ENCODE measurements around the gene PARP8. TPM values are rescaled to one million over a fixed set of nuclear protein-coding genes. Genes with fewer than 3 reads are reported as not detected.
"Not testable (repeated sequence)": the region's sequence is repeated elsewhere in the genome, so short reads cannot be mapped to it uniquely, and the experiment has no call there.

Gene PARP8
- total and polyA plus RNA-seq, 3 experiments from 2014 or later: 55.4 to 142 (median 58.4) TPM

DNA sequence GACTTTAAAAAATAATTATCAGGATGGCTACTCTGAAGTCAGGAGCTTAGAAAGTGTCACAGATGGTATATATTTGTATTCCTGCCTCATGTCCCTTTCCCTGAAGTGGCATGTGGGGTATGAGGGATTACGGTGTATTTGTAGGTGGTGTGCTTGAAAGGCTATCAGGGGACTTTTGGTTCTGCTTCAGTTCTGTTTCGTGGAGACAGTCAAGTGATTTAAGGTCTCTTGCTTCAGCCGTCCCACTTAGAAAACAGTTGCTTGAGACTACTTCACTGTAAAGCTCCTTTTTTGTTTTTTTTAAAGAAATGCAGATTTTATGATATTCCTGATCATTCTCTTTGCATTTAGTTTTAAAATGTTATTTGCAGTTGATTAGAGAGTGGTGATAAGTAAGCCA is 18.3 kb downstream of the PARP8 start:
- H3K4me1 ChIP-seq (ENCODE audit: insufficient read depth, low read length): peaks cover 40% of the 10 kb centered on the region
- H3K27me3 Mint-ChIP-seq: no peaks in the 10 kb centered on the region
- ChIA-PET POLR2A (no interaction called here), CTCF (no interaction called here)
- H3K27me3 ChIP-seq (ENCODE audit: insufficient read depth, low read length, poor library complexity, severe bottlenecking): no peaks in the 10 kb centered on the region
- peak overlapping the region in 6 of 8 donors; percentile 27 to 70 (median 47) for H3K27ac Mint-ChIP-seq
- H3K4me1 Mint-ChIP-seq: peaks cover 10 to 84% (median 11%) of the 10 kb centered on the region in 3 donors
- no peak overlapping the region for H3K27ac ChIP-seq (ENCODE audit: low read depth, low read length)
- H3K4me3 Mint-ChIP-seq: peak overlapping the region in 1 of 7 donors; percentile 66
- DNase-seq: no peak
- no peak overlapping the region for H3K4me3 ChIP-seq (ENCODE audit: low read length)
- H3K36me3 ChIP-seq (ENCODE audit: insufficient read depth, low read length): peaks cover 8% of the 10 kb centered on the region
- peaks cover 0 to 10% (median 3%) of the 10 kb centered on the region in 5 donors for H3K9me3 Mint-ChIP-seq
- H3K36me3 Mint-ChIP-seq: peaks cover 27 to 66% (median 36%) of the 10 kb centered on the region in 3 donors
- H3K9me3 ChIP-seq (ENCODE audit: low read length): no peaks in the 10 kb centered on the region

DNA sequence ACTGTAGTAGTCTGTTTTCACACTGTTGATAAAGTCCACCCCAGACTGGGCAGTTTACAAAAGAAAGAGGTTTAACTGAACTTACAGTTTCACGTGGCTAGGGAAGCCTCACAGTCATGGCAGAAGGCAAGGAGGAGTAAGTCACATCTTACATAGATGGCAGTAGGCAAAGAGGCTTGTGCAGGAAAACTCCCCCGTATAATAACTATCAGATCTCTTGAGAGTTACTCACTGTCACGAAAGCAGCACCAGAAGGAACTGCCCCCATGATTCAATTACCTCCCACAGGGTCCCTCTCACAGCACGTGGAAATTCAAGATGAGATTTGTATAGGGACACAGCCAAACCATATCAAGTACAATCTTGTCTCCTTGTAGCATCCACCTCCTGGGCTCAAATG is 21.1 kb downstream of the PARP8 start:
- Mint-ChIP-seq H3K27ac (peak overlapping the region; percentile 57 to 93 (median 78)), H3K9me3 (peaks cover 0 to 10% (median 3%) of the 10 kb centered on the region in 5 donors), H3K4me3 (peak overlapping the region; percentile 3 to 73 (median 35)), H3K36me3 (peaks cover 31 to 48% (median 32%) of the 10 kb centered on the region in 3 donors), H3K27me3 (no peaks in the 10 kb centered on the region), H3K4me1 (peaks cover 0 to 62% (median 0%) of the 10 kb centered on the region in 3 donors)
- no peaks in the 10 kb centered on the region for H3K9me3 ChIP-seq (ENCODE audit: low read length)
- no peak overlapping the region for H3K27ac ChIP-seq (ENCODE audit: low read depth, low read length)
- ChIA-PET CTCF (no interaction called here), POLR2A (no interaction called here)
- H3K36me3 ChIP-seq (ENCODE audit: insufficient read depth, low read length): peaks cover 12% of the 10 kb centered on the region
- H3K27me3 ChIP-seq (ENCODE audit: insufficient read depth, low read length, poor library complexity, severe bottlenecking): no peaks in the 10 kb centered on the region
- DNase-seq: no peak
- no peak overlapping the region for H3K4me3 ChIP-seq (ENCODE audit: low read length)
- peaks cover 44% of the 10 kb centered on the region for H3K4me1 ChIP-seq (ENCODE audit: insufficient read depth, low read length)

DNA sequence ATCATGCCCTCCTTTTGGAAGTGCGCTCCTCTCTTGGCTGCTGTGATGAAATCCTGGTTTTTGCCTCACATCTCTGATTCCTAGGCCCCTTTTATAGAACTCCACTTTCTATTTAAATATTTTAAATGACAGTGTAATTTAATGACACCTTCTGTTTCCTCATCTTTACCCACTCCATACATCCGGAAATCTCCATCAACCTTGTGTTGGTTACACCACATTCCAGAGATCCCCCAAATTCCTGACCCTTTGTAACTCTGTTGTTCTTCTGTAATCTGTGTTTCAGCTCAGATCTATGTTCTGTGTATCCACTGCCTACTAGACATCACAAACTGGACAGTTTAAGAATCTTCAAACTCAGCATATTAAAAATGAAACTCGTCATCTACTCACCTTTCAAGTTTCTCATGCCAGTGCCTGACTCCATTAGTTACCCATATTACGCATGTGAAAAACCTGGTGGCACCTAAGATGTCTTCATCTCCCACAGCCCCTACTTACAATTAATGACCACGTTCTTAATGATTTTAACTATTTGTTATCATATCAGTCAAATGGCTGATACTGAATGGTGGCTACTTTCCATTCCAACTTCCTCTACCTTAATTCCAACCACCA is 25.1 kb downstream of the PARP8 start:
- Histone ChIP-seq H3K36me3 (ENCODE audit: insufficient read depth, low read length) (peaks cover 16% of the 10 kb centered on the region), H3K27me3 (ENCODE audit: insufficient read depth, low read length, poor library complexity, severe bottlenecking) (no peaks in the 10 kb centered on the region), H3K27ac (ENCODE audit: low read depth, low read length) (no peak overlapping the region), H3K4me3 (ENCODE audit: low read length) (no peak overlapping the region), H3K4me1 (ENCODE audit: insufficient read depth, low read length) (peaks cover 67% of the 10 kb centered on the region), H3K9me3 (ENCODE audit: low read length) (no peaks in the 10 kb centered on the region)
- no peak for DNase-seq
- H3K9me3 Mint-ChIP-seq: no peaks in the 10 kb centered on the region
- H3K4me1 Mint-ChIP-seq: peaks cover 25 to 60% (median 28%) of the 10 kb centered on the region in 3 donors
- H3K4me3 Mint-ChIP-seq: no peak overlapping the region
- POLR2A ChIA-PET: no interaction called here
- peaks cover 14 to 38% (median 18%) of the 10 kb centered on the region in 3 donors for H3K36me3 Mint-ChIP-seq
- CTCF ChIA-PET: no interaction called here
- H3K27ac Mint-ChIP-seq: no peak overlapping the region
- H3K27me3 Mint-ChIP-seq: no peaks in the 10 kb centered on the region

DNA sequence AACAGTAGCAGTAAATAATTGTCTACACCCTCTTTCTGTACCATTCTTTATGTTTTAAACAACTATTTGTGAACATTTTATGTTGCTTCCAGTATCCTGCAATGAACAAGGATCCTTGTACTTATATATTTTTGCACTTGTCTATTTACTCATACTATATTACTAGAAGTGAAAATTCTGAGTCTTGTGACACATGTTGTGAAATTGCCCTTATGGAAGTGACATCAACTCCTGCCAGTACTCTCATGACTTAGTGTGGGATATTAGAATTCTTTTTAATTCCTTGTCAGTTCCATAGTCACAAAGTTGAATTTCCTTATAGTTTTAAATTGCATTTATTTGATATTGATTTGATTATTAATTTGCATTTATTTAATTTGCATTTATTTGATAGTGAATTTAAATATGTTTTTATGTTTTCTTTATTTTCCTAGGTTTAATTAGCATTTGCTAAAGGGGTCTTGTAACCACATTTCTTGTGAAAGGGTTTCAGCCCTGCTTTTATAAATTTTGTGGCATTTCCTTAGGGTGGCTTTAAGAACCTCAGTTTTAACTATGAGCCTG is 27.7 kb downstream of the PARP8 start:
- ChIA-PET CTCF (no interaction called here), POLR2A (no interaction called here)
- Histone ChIP-seq H3K36me3 (ENCODE audit: insufficient read depth, low read length) (peaks cover 14% of the 10 kb centered on the region), H3K4me1 (ENCODE audit: insufficient read depth, low read length) (peaks cover 61% of the 10 kb centered on the region), H3K27ac (ENCODE audit: low read depth, low read length) (no peak overlapping the region), H3K4me3 (ENCODE audit: low read length) (no peak overlapping the region), H3K9me3 (ENCODE audit: low read length) (no peaks in the 10 kb centered on the region), H3K27me3 (ENCODE audit: insufficient read depth, low read length, poor library complexity, severe bottlenecking) (no peaks in the 10 kb centered on the region)
- Mint-ChIP-seq H3K4me1 (peaks cover 50 to 60% (median 53%) of the 10 kb centered on the region in 3 donors), H3K27ac (peak overlapping the region in 7 of 8 donors; percentile 53 to 86 (median 77)), H3K4me3 (peak overlapping the region in 5 of 7 donors; percentile 38 to 57 (median 57)), H3K9me3 (no peaks in the 10 kb centered on the region), H3K27me3 (no peaks in the 10 kb centered on the region), H3K36me3 (peaks cover 7 to 35% (median 8%) of the 10 kb centered on the region in 3 donors)
- no peak for DNase-seq

DNA sequence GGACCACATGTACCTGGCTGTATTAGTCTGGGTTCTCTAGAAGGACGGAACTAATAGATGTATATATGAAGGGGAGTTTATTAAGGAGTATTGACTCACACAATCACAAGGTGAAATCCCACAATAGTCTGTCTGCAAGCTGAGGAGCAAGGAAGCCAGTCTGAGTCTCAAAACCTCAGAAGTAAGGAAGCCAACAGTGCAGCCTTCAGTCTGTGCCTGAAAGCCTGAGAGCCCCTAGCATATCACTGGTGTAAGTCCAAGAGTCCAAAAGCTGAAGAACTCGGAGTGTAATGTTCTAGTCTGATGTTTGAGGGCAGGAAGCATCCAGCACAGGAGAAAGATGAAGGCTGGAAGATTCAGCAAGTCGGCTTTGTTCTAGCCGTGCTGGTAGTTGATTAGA is 28.2 kb downstream of the PARP8 start:
- CTCF ChIA-PET, H3K27me3 Mint-ChIP-seq: not testable (repeated sequence)
- H3K4me1 Mint-ChIP-seq: peaks cover 55 to 62% (median 59%) of the 10 kb centered on the region in 3 donors

DNA sequence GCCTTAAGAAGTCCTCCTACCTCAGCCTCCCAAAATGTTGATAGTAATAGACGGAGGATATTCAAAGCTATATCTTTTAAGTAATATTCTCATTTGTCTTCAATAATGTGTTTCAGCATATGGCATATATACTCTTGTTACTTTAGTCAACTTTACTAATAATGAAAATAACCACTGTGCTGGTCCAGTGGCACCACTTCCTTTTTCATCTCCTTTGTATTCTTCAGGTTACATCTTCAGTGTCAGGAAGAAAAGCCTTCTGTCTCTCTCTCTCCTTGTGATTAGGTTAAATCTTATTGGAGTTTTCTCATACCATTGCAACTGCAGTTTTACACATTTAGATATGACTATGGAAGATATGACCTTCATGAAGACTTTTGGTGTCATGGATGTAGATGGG is 31.3 kb downstream of the PARP8 start:
- no peaks in the 10 kb centered on the region for H3K9me3 ChIP-seq (ENCODE audit: low read length)
- H3K4me3 Mint-ChIP-seq: peak overlapping the region in 2 of 7 donors; percentile 6 to 63
- DNase-seq: no peak
- ChIA-PET CTCF (no interaction called here), POLR2A (no interaction called here)
- H3K4me1 Mint-ChIP-seq: peaks cover 84 to 90% (median 86%) of the 10 kb centered on the region in 3 donors
- H3K36me3 ChIP-seq (ENCODE audit: insufficient read depth, low read length): peaks cover 4% of the 10 kb centered on the region
- peaks cover 48% of the 10 kb centered on the region for H3K4me1 ChIP-seq (ENCODE audit: insufficient read depth, low read length)
- H3K27ac Mint-ChIP-seq: peak overlapping the region in 7 of 8 donors; percentile 39 to 95 (median 60)
- H3K27me3 Mint-ChIP-seq: no peaks in the 10 kb centered on the region
- H3K9me3 Mint-ChIP-seq: no peaks in the 10 kb centered on the region
- no peak overlapping the region for H3K27ac ChIP-seq (ENCODE audit: low read depth, low read length)
- H3K4me3 ChIP-seq (ENCODE audit: low read length): no peak overlapping the region
- no peaks in the 10 kb centered on the region for H3K27me3 ChIP-seq (ENCODE audit: insufficient read depth, low read length, poor library complexity, severe bottlenecking)
- peaks cover 3 to 53% (median 16%) of the 10 kb centered on the region in 3 donors for H3K36me3 Mint-ChIP-seq

More for the DNA sequence above, 28.2 kb downstream of the PARP8 start:
- not testable (repeated sequence) for H3K4me3 ChIP-seq (ENCODE audit: low read length); H3K27me3 ChIP-seq (ENCODE audit: insufficient read depth, low read length, poor library complexity, severe bottlenecking); H3K27ac ChIP-seq (ENCODE audit: low read depth, low read length); H3K9me3 Mint-ChIP-seq; DNase-seq; H3K9me3 ChIP-seq (ENCODE audit: low read length); H3K36me3 ChIP-seq (ENCODE audit: insufficient read depth, low read length)
- POLR2A ChIA-PET: interaction anchor here (0.5 kb wide), 1 partner anchor 53 kb away, joined by 3 read pairs; no protein-coding TSS in a partner anchor
- peaks cover 59% of the 10 kb centered on the region for H3K4me1 ChIP-seq (ENCODE audit: insufficient read depth, low read length)
- Mint-ChIP-seq H3K36me3 (peaks cover 7 to 40% (median 10%) of the 10 kb centered on the region in 3 donors), H3K27ac (peak overlapping the region; percentile 51 to 86 (median 72)), H3K4me3 (peak overlapping the region in 5 of 7 donors; percentile 38 to 74 (median 57))

DNA sequence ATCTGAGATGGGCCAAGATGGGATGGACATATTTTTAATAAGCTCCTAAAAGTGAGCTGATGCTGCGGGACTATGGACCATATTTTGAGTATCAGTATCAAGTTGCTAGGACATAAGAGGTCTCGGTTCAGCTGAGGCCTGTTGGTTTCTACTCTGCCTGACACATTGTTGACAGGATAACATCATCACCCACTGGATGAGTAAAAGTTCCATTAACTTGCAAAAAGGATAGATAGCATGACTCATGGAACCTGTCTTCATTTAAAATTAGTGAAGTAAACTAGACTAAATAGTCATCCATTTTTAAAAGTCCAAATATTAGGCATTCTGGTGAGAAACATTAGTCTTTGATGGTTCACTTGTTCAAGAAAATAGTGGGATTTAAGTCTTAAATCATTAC is 33.3 kb downstream of the PARP8 start:
- Mint-ChIP-seq H3K4me1 (peaks cover 88 to 98% (median 96%) of the 10 kb centered on the region in 3 donors), H3K36me3 (peaks cover 3 to 56% (median 19%) of the 10 kb centered on the region in 3 donors), H3K4me3 (peak overlapping the region in 4 of 7 donors; percentile 5 to 47 (median 10)), H3K27me3 (no peaks in the 10 kb centered on the region), H3K9me3 (no peaks in the 10 kb centered on the region), H3K27ac (peak overlapping the region in 7 of 8 donors; percentile 0 to 79 (median 69))
- Histone ChIP-seq H3K27ac (ENCODE audit: low read depth, low read length) (no peak overlapping the region), H3K4me1 (ENCODE audit: insufficient read depth, low read length) (peaks cover 44% of the 10 kb centered on the region), H3K4me3 (ENCODE audit: low read length) (no peak overlapping the region), H3K27me3 (ENCODE audit: insufficient read depth, low read length, poor library complexity, severe bottlenecking) (no peaks in the 10 kb centered on the region), H3K9me3 (ENCODE audit: low read length) (no peaks in the 10 kb centered on the region), H3K36me3 (ENCODE audit: insufficient read depth, low read length) (no peaks in the 10 kb centered on the region)
- no peak for DNase-seq
- CTCF ChIA-PET: interaction anchor here (1.1 kb wide), 1 partner anchor 10 kb away, joined by 3 read pairs; no protein-coding TSS in a partner anchor
- POLR2A ChIA-PET: no interaction called here

DNA sequence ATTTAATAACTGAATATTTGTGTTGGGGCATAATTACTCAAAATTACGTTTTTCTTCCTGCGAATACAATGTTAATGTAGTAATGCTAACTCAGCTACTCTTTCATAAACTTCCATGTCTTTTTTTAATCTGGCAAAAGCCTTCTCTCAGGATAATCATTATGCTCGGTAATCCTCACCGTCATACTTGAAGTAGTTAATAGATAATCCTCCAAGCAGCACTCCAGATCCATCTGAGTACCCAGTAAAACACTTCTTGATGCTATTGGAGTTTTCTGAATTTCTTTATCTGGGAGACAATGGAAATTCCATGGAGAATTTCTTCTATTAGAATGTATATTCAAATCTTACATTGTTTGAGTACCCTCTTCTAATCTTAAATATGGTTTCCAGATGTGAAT is 34.3 kb downstream of the PARP8 start:
- Histone ChIP-seq H3K36me3 (ENCODE audit: insufficient read depth, low read length) (no peaks in the 10 kb centered on the region), H3K9me3 (ENCODE audit: low read length) (no peaks in the 10 kb centered on the region), H3K4me1 (ENCODE audit: insufficient read depth, low read length) (peaks cover 37% of the 10 kb centered on the region), H3K27me3 (ENCODE audit: insufficient read depth, low read length, poor library complexity, severe bottlenecking) (no peaks in the 10 kb centered on the region), H3K4me3 (ENCODE audit: low read length) (no peak overlapping the region), H3K27ac (ENCODE audit: low read depth, low read length) (no peak overlapping the region)
- Mint-ChIP-seq H3K4me3 (peak overlapping the region in 4 of 7 donors; percentile 26 to 61 (median 44)), H3K36me3 (peaks cover 3 to 54% (median 19%) of the 10 kb centered on the region in 3 donors), H3K27me3 (no peaks in the 10 kb centered on the region), H3K27ac (peak overlapping the region in 7 of 8 donors; percentile 26 to 79 (median 69)), H3K4me1 (peaks cover 90 to 99% (median 98%) of the 10 kb centered on the region in 3 donors), H3K9me3 (no peaks in the 10 kb centered on the region)
- CTCF ChIA-PET: interaction anchor here (1.1 kb wide), 1 partner anchor 10 kb away, joined by 3 read pairs; no protein-coding TSS in a partner anchor
- no peak for DNase-seq
- POLR2A ChIA-PET: no interaction called here
